ENCODE results near the gene PZP. TPM values are rescaled to one million over a fixed set of nuclear protein-coding genes. Genes with fewer than 3 reads are reported as not detected.

PZP gene
- total RNA-seq, 1 experiment from 2014 or later = not detected

DNA sequence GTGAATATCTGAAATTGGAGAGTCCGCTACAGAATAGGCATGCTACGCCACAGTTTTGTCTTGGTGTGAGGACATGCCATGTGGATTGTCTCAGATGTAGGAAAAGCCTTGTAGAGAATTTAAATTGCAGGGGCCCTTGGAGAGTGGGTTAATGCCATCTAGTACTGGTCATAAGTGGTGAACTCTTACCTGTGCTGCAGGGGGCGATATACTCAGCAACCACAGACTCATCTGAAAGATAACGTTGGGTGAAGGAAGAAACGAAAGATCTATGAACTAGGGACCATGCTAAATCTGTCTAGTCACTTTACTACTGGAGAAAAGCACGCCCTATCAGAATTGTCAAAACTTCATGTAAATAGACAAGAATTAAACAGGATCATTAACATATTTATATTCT, 58.8 kb downstream of the PZP start:
- H3K27ac Mint-ChIP-seq (ENCODE audit: low read depth, unreplicated experiment) = no peak overlapping the region
- peaks cover 14% of the 10 kb centered on the region for H3K9me3 Mint-ChIP-seq (ENCODE audit: unreplicated experiment)
- BruUV-seq (replicated peaks) = no TSS peak
- peak; percentile 44 for DNase-seq (ENCODE audit: unreplicated experiment)
- intact Hi-C loops (cut with micrococcal nuclease) = no loop called here
- TF ChIP-seq, protein P1, sequence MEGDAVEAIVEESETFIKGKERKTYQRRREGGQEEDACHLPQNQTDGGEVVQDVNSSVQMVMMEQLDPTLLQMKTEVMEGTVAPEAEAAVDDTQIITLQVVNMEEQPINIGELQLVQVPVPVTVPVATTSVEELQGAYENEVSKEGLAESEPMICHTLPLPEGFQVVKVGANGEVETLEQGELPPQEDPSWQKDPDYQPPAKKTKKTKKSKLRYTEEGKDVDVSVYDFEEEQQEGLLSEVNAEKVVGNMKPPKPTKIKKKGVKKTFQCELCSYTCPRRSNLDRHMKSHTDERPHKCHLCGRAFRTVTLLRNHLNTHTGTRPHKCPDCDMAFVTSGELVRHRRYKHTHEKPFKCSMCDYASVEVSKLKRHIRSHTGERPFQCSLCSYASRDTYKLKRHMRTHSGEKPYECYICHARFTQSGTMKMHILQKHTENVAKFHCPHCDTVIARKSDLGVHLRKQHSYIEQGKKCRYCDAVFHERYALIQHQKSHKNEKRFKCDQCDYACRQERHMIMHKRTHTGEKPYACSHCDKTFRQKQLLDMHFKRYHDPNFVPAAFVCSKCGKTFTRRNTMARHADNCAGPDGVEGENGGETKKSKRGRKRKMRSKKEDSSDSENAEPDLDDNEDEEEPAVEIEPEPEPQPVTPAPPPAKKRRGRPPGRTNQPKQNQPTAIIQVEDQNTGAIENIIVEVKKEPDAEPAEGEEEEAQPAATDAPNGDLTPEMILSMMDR (IDR thresholded peaks at IDR 0.05; ENCODE audit: unreplicated experiment) = no peak
- H3K4me3 Mint-ChIP-seq (ENCODE audit: unreplicated experiment) = no peak overlapping the region
- POLR2A ChIA-PET = interaction anchor here (0.7 to 1.8 kb wide), 2 partner anchors 13 to 85 kb away, joined by 3 to 4 read pairs; no protein-coding TSS in a partner anchor
- H3K27me3 Mint-ChIP-seq (ENCODE audit: insufficient read depth, unreplicated experiment) = peaks cover 8% of the 10 kb centered on the region
- CTCF ChIA-PET = interaction anchor here (0.6 to 1.5 kb wide), 5 partner anchors 14 to 182 kb away, joined by 3 read pairs; no protein-coding TSS in a partner anchor
- no peaks in the 10 kb centered on the region for H3K36me3 Mint-ChIP-seq (ENCODE audit: insufficient read depth, unreplicated experiment)
- no peaks in the 10 kb centered on the region for H3K4me1 Mint-ChIP-seq (ENCODE audit: insufficient read depth, unreplicated experiment)

DNA sequence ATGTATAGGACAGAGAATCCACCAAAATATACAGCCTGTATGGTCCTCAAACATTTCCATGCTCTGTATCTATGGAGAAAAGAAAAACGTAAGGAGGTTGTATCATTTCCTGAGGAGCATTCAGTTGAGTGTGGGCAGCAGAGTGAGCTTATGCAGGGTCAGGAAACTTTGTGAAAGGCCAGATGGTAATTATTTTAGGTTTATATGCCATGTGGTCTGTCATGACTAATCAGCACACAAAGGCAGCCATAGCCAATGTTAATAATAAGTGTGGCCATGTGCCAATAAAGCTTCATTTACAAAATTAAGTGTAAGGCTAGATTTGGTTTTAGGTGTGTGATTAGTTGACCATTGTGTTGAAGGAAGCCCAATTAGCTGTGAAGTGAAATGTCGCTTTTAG, 59.3 kb downstream of the PZP start:
- BruUV-seq (replicated peaks) = no TSS peak
- ChIA-PET POLR2A (interaction anchor here (0.7 to 1.8 kb wide), 2 partner anchors 12 to 84 kb away, joined by 3 to 4 read pairs; no protein-coding TSS in a partner anchor), CTCF (interaction anchor here (0.6 to 1.5 kb wide), 3 partner anchors 14 to 123 kb away, joined by 3 read pairs; no protein-coding TSS in a partner anchor)
- intact Hi-C loops (cut with micrococcal nuclease) = no loop called here
- TF ChIP-seq, protein P1 (IDR thresholded peaks at IDR 0.05; ENCODE audit: unreplicated experiment) = no peak
- H3K9me3 Mint-ChIP-seq (ENCODE audit: unreplicated experiment) = peaks cover 18% of the 10 kb centered on the region
- no peak overlapping the region for H3K4me3 Mint-ChIP-seq (ENCODE audit: unreplicated experiment)
- DNase-seq (ENCODE audit: unreplicated experiment) = no peak
- H3K27me3 Mint-ChIP-seq (ENCODE audit: insufficient read depth, unreplicated experiment) = peaks cover 9% of the 10 kb centered on the region
- H3K36me3 Mint-ChIP-seq (ENCODE audit: insufficient read depth, unreplicated experiment) = no peaks in the 10 kb centered on the region
- H3K27ac Mint-ChIP-seq (ENCODE audit: low read depth, unreplicated experiment) = no peak overlapping the region
- no peaks in the 10 kb centered on the region for H3K4me1 Mint-ChIP-seq (ENCODE audit: insufficient read depth, unreplicated experiment)

DNA sequence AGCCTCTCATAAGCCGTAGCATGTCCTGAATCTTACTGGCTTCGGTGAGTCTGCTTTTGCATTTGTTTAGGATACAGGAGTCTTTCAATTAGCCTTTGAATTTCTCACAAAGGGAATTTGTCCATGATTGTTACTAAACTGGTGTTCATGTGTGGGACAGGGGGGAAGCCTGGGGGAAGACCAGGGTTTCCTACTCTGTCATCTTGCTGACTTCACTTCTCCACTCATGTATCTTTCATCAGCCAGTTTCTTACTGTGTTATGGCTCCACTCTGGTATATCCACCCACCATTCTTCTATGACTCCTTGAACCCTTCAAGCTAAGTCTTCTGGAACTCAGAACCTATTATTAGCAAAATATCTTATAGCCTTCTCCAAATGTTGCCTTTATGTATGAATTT, 60.7 kb downstream of the PZP start:
- CTCF ChIA-PET = no interaction called here
- Mint-ChIP-seq H3K9me3 (ENCODE audit: unreplicated experiment) (peaks cover 29% of the 10 kb centered on the region), H3K27ac (ENCODE audit: low read depth, unreplicated experiment) (no peak overlapping the region), H3K36me3 (ENCODE audit: insufficient read depth, unreplicated experiment) (no peaks in the 10 kb centered on the region), H3K4me1 (ENCODE audit: insufficient read depth, unreplicated experiment) (no peaks in the 10 kb centered on the region), H3K4me3 (ENCODE audit: unreplicated experiment) (no peak overlapping the region), H3K27me3 (ENCODE audit: insufficient read depth, unreplicated experiment) (peaks cover 19% of the 10 kb centered on the region)
- DNase-seq (ENCODE audit: unreplicated experiment) = no peak
- BruUV-seq (replicated peaks) = no TSS peak
- POLR2A ChIA-PET = no interaction called here
- intact Hi-C loops (cut with micrococcal nuclease) = no loop called here
- TF ChIP-seq, protein P1 (IDR thresholded peaks at IDR 0.05; ENCODE audit: unreplicated experiment) = no peak

DNA sequence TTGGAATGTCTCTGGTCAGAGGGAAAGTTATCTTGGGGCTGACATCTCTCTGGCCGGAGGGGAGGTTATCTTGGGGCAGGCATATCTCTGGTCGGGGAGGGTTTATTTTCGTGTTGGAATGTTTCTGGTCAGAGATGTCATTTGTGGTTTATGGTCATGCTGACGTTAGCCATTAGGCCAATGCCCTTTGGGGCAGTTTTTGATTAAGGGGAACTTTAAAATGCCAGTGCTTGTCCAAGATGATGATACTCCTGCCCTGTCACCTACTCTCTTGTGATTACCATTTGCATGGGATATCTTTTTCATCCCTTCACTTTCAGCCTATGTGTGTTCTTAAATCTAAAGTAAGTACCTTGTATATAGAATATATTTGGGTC, 63.5 kb downstream of the PZP start:
- no peaks in the 10 kb centered on the region for H3K36me3 Mint-ChIP-seq (ENCODE audit: insufficient read depth, unreplicated experiment)
- ChIA-PET POLR2A (no interaction called here), CTCF (no interaction called here)
- H3K27ac Mint-ChIP-seq (ENCODE audit: low read depth, unreplicated experiment) = no peak overlapping the region
- no peak overlapping the region for H3K4me3 Mint-ChIP-seq (ENCODE audit: unreplicated experiment)
- peaks cover 19% of the 10 kb centered on the region for H3K27me3 Mint-ChIP-seq (ENCODE audit: insufficient read depth, unreplicated experiment)
- BruUV-seq (replicated peaks) = no TSS peak
- H3K9me3 Mint-ChIP-seq (ENCODE audit: unreplicated experiment) = peaks cover 29% of the 10 kb centered on the region
- no peaks in the 10 kb centered on the region for H3K4me1 Mint-ChIP-seq (ENCODE audit: insufficient read depth, unreplicated experiment)
- TF ChIP-seq, protein P1 (IDR thresholded peaks at IDR 0.05; ENCODE audit: unreplicated experiment) = no peak
- no peak for DNase-seq (ENCODE audit: unreplicated experiment)
- intact Hi-C loops (cut with micrococcal nuclease) = no loop called here
